Brain microvascular endothelial cell (primary cell): ENCODE results near the gene VAV2.

Experiments used
- DNase-seq: peaks from one replicate; pipeline ENCODE4 v3.0.0-alpha.2; 2020
- H3K27ac ChIP-seq: fragments of 250-450 bp; sonication (Bioruptor Pico); 2 replicates; pipeline ENCODE4 v1.5.1; 2020; ENCODE audit warnings: mild to moderate bottlenecking, moderate library complexity
- H3K27me3 ChIP-seq: fragments of 250-450 bp; sonication (Bioruptor Pico); replicated peaks from 2 replicates; pipeline ENCODE4 v1.5.1; 2020; ENCODE audit warnings: mild to moderate bottlenecking
- H3K36me3 ChIP-seq: fragments of 250-450 bp; sonication (Bioruptor Pico); replicated peaks from 2 replicates; pipeline ENCODE4 v1.5.1; 2020; ENCODE audit warnings: mild to moderate bottlenecking
- H3K4me3 ChIP-seq: 2 replicates; pipeline ENCODE4 v1.5.1; 2011; ENCODE audit warnings: low read depth, mild to moderate bottlenecking, control low read depth, low read length, moderate library complexity
- CTCF ChIP-seq: IDR thresholded peaks from 2 replicates; pipeline ENCODE4 v1.5.1; 2011; ENCODE audit warnings: low read depth, mild to moderate bottlenecking, moderate library complexity, low read length, control low read depth, inconsistent platforms; ENCODE audit errors: missing control alignments
- in situ Hi-C: cut with HindIII; loops from 2 replicates; pipeline ENCODE4 v1.10.0; 2017; ENCODE audit warnings: low sequenced_read_pairs, low pct_ligation_motif_present

The VAV2 gene

GRCh38 chr9:133715295-133715865 is 276.7 kb downstream of the VAV2 start:
- peak; percentile 77 for DNase-seq
- in situ Hi-C loops: no loop called here
- Histone ChIP-seq H3K4me3 (no peak overlapping the region), H3K27me3 (no peaks in the 10 kb centered on the region), H3K36me3 (no peaks in the 10 kb centered on the region), H3K27ac (peak overlapping the region; percentile 93)
- no peak for TF ChIP-seq CTCF

GRCh38 chr9:133714606-133715294 is 277.4 kb downstream of the VAV2 start:
- peak overlapping the region; percentile 93 for H3K27ac ChIP-seq
- H3K27me3 ChIP-seq: no peaks in the 10 kb centered on the region
- no peak overlapping the region for H3K4me3 ChIP-seq
- DNase-seq: peak; percentile 82
- no peak for TF ChIP-seq CTCF
- H3K36me3 ChIP-seq: no peaks in the 10 kb centered on the region
- in situ Hi-C loops: no loop called here

- no peak for TF ChIP-seq CTCF
- Histone ChIP-seq H3K27ac (peak overlapping the region; percentile 93), H3K27me3 (no peaks in the 10 kb centered on the region), H3K4me3 (no peak overlapping the region), H3K36me3 (no peaks in the 10 kb centered on the region)
- in situ Hi-C loops: no loop called here
- DNase-seq: no peak
Measured at GRCh38 chr9:133713960-133714495, 278.1 kb downstream of the VAV2 start.

- Histone ChIP-seq H3K36me3 (no peaks in the 10 kb centered on the region), H3K27ac (peak overlapping the region; percentile 93), H3K27me3 (no peaks in the 10 kb centered on the region), H3K4me3 (no peak overlapping the region)
- DNase-seq: no peak
- in situ Hi-C loops: no loop called here
- peak; percentile 9 for TF ChIP-seq CTCF
Measured at GRCh38 chr9:133713150-133713959, 278.8 kb downstream of the VAV2 start.

- no peaks in the 10 kb centered on the region for H3K27me3 ChIP-seq
- TF ChIP-seq CTCF: no peak
- DNase-seq: no peak
- in situ Hi-C loops: no loop called here
- no peak overlapping the region for H3K4me3 ChIP-seq
- peak overlapping the region; percentile 95 for H3K27ac ChIP-seq
- H3K36me3 ChIP-seq: no peaks in the 10 kb centered on the region
Measured at GRCh38 chr9:133712221-133713100, 279.7 kb downstream of the VAV2 start.
